Testis (tissue), 2 donors: ENCODE results near the gene S100A1.

Experiments
- CTCF ChIP-seq, 3 experiments: fragments of 450-650 bp in 2 of 3; fragments of 200-600 bp in 1 of 3; sonication (generic) in 1 of 3; IDR thresholded peaks; one replicate each; pipeline ENCODE4 v1.5.1; 2016 to 2019; ENCODE audit warnings: antibody characterized with exemption in 3 of 3, mild to moderate bottlenecking in 2 of 3, moderate library complexity in 1 of 3
- POLR2A ChIP-seq: fragments of 450-650 bp; IDR thresholded peaks from one replicate; pipeline ENCODE4 v1.6.1; 2017; ENCODE audit warnings: antibody characterized with exemption, mild to moderate bottlenecking, moderate library complexity

GRCh38 chr1:153609585-153609907 is 18.7 kb upstream of the S100A1 start:
- no peak for TF ChIP-seq CTCF (IDR thresholded peaks at IDR 0.05)
- TF ChIP-seq POLR2A, result no peak
